GM18909 (cell line): ENCODE measurements around the gene ARID3B.
"Not testable (repeated sequence)": the region's sequence is repeated elsewhere in the genome, so short reads cannot be mapped to it uniquely, and the experiment has no call there.

Source experiments
- ATAC-seq: cut with Tn5 transposase; IDR thresholded peaks from one replicate; pipeline ENCODE4 v1.9.1; 2021; ENCODE audit warnings: mild to moderate bottlenecking; ENCODE audit not compliant: unreplicated experiment, poor library complexity

The ARID3B gene, protein sequence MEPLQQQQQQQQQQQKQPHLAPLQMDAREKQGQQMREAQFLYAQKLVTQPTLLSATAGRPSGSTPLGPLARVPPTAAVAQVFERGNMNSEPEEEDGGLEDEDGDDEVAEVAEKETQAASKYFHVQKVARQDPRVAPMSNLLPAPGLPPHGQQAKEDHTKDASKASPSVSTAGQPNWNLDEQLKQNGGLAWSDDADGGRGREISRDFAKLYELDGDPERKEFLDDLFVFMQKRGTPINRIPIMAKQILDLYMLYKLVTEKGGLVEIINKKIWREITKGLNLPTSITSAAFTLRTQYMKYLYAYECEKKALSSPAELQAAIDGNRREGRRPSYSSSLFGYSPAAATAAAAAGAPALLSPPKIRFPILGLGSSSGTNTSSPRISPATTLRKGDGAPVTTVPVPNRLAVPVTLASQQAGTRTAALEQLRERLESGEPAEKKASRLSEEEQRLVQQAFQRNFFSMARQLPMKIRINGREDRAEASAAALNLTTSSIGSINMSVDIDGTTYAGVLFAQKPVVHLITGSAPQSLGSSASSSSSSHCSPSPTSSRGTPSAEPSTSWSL

DNA sequence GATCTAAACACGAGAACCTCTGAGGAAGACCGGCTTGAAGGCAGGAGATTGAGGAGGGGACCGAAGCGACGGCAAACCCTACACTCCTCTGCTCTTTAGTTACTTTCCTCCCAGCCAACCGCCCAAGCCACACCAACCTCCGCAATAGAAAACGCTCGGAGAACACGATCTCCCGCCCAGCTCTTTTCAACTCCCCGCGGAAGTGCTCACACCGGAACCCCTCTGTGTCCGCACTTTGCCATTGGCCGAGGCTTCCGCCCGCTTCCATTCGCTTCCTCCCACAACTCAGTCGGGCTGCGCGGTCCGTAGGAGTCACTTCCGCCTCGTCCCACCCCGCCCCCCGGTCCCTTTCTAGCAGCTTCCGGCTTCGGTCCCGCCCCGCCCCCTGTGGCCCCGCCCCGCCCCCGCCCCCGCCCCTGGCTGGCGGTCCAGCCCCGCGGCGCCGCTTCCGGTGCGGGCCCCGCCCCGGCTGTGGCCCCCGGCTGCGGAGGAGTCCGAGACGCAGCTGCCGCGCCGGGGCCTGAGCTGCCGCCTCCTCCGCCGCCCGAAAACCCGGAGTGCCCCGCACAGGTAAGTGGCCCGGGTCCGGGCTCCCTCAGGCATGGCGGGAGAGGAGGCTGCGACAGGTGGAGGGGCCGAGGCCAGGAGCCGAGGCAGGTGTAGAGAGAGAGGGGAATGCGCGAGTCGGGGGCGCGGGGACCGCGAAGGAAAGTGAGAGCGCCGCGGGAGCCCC lies at the start of gene ARID3B:
TSS of gene ARID3B (plus strand) at position 460 of the 733 bp plus-strand sequence. CDS start 2,717 bp downstream, outside the sequence.
- peak; percentile 77 for ATAC-seq

DNA sequence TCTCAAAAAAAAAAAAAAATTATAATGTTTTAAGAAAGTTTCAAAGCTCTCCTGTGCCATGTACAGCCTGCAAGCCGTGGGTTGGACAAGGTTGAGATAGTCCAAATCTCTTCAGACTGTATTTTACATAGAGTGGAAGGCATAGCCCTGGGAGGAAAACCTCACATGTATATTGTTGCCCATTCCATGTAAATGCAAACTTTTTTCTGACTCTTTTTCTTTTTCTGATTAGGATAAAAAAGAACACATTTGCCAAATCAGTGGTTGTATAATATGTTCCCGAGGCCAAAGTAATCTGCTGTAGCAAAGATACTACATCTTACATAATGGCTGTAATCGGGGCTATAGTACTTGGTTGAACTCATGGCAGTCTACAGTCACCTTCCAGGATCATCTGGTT lies 44.4 kb upstream of the ARID3B start:
- ATAC-seq: no peak

DNA sequence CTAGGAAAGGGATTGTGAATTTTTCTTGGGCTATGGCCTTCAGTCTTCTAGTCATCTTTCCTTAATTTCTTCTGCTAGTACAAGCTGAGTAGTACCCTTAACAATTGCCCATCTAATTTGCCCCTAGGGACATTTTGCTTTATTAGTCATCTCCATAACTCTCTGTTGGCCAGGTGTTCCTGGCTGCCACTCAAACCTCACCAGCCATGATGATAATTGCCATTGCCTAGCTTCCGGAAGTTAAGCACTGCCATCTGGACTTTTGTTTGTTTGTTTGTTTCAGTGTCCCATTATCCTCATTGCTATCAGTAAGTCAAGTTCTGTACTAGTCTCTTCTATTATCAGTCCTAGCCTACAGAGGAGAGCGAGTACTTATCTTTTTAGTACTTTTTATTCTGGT lies 43.4 kb upstream of the ARID3B start:
- ATAC-seq: no peak

DNA sequence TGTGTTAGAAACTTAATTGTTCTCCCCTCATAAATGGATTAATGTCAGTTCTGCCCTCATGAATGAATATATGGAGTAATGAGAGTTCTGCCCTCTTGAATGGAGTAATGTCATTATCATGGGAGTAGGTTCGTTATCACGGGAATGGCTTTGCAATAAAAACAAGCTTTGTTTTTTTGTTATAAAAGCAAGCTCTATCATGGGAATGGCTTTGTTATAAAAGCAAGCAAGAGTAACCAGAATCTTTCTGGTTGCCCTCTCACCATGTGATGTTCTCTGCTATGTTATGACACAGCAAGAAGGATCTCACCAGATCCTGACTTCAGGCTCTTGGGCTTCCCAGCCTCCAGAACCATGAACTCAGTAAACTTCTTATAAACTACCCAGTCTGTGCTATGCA lies 41.7 kb upstream of the ARID3B start:
- ATAC-seq: no peak

DNA sequence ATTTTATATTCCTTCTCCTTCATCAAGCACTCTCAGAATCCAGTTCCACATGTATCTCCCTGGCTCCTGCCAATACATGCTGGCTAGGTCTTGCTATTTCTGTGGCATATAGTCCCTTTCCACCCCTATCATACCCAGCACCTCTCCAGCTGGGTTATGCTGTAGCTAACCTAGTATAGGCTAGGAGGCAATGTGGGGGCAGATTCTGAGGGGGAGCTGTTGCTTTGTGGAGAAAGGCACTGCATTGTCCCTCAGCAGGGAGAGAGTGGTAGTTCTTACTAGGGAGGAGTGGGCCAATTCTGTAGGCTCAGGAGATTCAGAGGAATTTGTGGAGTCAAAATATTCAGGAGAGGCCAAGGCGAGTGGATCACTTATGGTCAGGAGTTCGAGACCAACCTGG lies 40.6 kb upstream of the ARID3B start:
- no peak for ATAC-seq

DNA sequence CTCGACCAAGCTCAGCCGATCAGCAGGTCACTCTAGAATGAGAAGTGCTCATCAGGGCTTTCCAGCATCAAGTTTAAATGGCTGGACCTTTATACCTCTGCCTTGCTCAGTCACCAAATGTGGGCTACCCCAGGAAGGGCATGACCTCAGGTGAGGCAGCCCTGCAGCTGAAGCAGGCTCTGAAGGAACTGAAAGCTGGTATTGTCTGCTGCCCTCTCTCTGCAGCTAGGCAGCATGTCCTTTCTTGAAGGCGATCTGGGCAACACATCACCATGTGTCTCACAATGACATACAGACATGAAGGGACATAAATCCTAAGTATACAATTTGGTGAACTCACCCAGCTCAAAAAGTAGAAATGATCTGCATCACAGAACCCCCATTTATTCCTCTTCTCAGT lies 38.7 kb upstream of the ARID3B start:
- no peak for ATAC-seq

DNA sequence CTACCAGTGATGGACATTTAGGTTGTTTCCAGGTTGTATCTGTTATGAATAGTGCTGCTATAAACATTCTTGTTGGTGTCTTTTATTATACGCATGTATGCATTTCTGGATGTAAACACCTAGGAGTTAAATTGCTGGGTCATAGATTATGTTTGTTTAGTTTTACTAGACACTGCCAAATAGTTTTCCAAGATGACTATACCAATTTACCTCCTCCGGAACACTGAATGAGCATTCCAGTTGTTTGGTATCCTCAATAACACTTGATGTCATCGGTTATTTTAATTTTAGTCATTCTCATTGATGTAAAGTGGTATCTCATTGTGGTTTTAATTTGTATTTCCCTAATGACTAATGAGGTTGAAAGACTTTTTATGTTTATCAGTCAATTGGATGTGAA lies 36.6 kb upstream of the ARID3B start:
- ATAC-seq: no peak

DNA sequence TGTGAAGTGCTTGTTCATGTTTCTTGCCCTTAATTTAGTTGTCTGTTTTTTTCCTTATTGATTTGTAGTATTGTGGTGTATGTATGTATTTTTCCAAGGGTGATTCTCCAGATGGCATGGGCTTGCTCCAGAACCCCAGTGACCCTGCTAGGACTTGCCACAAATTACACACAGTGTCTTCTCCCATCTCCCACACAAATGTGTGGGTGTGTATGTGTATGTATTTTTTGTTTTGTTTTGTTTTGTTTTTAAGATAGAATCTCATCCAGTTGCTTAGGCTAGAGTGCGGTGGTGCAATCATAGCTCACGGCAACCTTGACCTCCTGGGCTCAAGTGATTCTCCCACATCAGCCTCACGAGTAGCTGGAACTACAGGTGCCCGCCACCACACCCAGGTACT lies 36.2 kb upstream of the ARID3B start:
- ATAC-seq: no peak

DNA sequence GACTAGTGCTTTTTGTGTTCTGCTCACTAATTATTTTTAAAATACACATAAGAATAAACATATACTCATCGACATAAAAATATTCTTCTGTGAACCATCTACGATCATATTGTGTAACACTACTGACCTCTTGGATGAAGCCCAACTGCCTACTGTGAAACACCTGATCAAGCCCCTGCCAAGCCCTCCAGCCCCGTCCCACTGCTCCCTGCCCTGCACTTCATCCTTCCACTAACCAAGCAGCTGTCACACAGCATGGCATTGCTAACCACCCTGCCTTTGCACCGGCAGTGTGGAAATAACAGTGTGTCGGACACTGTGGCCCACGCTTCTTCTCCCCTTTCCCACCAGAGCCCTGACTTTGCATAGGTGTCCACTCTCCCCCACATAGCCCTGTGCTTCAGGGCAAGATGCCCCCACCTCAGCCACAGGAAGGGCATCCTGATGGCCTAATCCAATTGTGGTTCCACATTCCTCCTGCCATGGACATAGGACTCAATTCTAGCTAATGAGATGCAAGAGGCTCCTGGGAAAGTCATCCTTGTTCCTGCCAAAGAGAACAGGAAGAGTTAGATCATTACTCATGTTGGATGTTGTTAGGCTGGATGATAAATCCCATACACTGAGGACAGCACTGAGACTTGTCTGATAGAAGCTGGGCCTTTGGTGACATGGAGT lies 35.0 kb upstream of the ARID3B start:
- ATAC-seq: no peak

DNA sequence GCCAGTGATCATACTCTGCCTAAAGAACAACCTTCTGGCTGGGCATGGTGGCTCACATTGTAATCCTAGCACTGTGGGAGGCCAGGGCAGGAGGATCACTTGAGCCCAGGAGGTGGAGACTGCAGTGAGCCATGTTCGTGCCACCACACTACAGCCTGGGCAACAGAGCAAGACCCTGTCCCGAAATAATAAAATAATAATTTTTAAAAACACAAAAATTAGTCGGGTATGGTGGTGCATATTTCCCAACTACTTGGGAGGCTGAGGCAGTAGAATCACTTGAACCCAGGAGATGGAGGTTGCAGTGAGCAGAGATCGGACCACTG lies 34.5 kb upstream of the ARID3B start:
- ATAC-seq: no peak

DNA sequence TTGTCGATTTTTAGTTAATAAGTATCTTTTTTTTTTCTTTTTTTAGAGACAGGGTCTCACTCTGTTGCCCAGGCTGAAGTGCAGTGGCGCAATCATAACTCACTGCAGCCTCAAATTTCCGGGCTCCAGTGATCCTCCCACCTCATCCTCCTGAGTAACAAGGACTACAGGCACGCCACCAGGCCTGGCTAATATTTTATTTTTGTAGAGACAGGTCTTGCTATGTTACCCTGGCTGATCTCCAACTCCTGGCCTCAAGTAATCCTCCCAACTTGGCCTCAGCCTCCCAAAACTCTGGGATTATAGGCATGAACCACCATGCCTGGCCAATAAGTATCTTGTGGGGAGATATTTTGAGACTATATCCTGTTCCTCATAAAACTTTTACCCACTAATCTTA lies 29.4 kb upstream of the ARID3B start:
- peak; percentile 70 for ATAC-seq

DNA sequence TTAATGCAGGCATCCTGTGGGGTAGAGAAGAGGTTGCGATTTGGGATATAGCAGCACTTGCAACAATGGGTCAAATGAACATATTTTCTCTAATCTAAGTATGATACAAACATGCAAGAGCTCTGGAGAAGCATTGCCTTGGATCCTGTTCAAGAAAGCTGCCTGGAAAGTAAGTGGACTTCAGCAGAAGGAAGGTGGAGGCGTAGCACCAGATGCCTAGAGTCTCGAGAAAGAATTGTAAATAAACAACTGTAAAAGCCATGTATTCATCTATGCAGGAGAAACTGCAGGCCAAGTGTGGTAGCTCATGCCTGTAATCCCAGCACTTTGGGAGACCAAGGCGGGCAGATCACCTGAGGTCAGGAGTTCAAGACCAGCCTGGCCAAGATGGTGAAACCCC lies 27.0 kb upstream of the ARID3B start:
- not testable (repeated sequence) for ATAC-seq

DNA sequence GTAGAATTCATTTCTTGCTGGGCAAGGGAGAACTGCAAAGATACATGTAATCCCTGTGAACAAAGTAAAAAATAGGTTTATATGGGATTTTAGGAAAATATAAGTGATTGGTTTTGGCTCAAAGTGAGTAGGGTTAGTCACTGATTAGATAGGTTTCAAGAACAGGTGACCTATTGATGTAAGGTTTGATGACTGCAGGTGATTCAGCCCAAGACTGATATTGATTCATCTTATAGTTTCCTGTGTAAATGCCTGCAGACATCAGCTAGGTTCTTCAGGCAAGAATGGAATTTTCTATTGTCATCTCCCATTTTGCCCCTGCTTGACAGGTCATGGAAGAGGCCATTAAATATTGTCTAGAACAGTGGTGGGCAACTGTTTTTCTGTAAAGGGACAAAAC lies 23.9 kb upstream of the ARID3B start:
- ATAC-seq: no peak

DNA sequence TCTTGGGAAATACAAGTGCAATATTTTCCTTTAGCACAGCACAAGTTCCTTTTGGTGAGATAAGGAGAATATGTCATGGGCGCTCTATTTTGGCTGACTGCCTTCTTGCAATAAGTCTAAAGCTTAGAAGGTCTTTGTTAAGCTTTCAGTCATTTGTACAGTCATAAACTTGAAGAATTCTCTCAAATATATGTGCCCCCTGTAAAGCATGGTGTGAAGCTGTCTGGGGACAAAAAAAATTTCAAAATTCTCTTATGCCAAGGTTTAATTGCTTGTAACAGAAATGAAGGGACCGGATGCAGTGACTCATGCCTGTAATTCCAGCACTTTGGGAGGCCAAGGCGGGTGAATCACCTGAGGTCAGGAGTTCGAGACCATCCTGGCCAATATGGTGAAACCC lies 21.7 kb upstream of the ARID3B start:
- ATAC-seq: no peak

DNA sequence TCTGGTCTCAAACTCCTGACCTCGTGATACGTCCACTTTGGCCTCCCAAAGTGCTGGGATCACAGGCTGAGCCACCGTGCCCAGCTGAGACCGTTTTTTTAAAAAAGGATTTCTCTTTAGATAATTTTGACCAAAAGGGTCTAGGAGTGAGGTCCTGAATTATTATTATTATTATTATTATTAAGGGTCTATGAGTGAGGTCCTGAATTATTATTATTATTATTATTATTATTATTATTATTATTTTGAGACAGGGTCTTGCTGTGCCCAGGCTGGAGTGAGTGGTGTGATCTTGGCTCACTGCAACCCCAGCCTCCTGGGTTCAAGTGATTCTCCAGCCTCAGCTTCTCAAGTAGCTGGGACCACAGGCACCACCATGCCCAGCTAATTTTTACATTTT lies 20.6 kb upstream of the ARID3B start:
- ATAC-seq: no peak

DNA sequence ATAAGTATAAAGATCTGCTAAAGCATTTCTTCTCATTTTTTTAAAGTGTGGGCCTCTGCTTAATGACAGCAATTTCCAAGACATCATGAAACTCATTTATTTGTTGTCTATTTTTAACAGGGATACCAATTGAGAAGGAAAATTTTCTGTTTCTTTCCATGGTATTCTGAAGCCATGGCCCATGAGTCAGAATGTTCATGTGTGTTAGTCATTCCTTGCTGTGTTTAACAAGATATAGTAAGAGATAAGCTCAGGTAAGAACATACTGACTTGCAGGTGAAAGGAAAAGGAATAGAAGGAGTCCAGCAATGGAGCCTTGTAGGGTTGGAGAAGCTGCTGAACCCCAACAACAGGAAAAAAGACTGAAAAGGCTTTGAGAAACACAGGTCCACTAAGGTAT lies 17.0 kb upstream of the ARID3B start:
- ATAC-seq: no peak

DNA sequence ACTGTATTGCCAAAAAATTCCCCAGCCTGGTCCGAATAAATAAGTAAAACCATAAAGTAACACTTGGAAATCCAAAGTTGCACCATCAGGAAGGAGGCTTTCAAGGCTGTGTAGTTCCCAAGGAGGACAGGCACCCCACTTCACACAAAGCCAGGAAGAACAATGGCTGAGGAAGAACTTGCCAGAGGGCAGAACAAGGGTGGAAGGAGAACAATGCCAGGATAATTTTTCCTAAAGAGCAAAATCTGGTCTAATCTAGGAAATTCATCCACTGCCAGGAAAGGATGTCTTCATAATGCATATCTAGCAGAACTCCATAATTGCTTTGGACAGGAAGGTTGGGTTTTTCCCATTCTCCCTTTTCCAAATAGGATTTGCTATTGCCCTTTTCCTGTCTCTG lies 15.7 kb upstream of the ARID3B start:
- no peak for ATAC-seq

DNA sequence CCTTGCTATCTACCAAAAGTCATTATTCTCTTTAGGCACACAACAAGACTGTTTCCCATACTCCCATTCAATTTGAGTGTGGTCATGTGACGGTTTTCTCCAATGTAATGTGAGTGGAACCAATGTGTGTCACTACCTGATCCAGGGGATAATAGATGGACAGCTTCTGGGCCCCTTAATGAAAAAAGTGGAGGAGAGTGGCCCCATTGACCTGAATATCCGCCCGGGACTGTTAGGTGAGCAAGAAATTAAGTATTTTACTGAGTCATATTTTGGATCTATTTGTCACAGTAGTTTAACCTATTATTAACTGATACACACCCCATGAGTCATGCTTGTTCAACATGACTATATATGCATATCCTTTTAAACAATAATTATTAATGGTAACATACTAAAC lies 15.1 kb upstream of the ARID3B start:
- no peak for ATAC-seq

DNA sequence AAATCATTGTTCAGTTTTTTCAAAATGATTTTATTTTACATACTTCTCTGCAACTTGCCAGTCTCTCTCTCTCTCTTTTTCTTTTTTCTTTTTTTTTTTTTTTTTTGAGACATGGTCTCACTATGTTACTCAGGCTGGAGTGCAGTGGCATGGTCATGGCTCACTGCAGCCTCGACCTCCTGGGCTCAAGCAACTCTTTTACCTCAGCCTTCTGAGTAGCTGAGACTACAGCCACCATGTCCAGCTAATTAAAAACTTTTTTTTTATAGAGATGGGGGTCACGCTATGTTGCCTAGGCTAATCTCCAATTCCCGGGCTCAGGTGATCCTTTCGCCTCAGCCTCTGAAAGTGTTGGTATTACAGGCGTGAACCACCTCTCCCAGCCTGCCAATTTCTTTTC lies 12.1 kb upstream of the ARID3B start:
- ATAC-seq: no peak

DNA sequence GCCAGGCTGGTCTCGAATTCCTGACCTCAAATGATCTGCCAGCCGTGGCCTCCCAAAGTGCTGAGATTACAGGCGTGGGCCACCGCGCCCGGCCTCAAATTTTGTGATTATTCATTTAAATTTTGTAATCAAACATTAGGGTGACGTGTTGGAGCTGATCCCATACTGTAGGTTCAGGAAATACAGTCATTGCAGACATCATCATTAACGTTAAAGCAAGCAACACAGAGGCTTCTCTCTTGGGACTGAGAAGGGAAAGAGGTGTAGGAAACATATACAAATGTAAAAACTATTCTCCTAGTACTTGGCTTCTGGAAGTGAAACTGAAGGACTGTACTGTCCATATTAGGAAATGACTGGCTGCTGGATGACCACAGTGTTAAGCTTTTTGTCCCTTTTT lies 11.1 kb upstream of the ARID3B start:
- no peak for ATAC-seq

DNA sequence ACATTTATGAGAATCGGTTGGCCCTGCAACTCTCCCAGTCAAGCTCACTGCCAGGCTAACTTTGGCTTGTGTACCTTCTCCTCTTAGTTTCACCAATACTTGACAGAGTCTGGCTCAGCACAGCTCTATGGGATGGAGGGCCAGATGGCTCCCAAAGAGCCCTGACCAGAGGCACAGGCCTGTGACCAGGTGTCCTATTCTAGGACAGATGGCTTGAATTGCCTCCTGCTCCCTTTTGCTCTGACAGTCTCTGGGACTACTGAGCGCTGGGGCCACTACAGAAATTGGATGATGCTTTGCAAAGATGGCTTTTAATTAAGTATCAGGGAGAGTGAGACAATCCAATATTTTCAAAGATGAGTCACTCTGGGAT lies 10.3 kb upstream of the ARID3B start:
- ATAC-seq: no peak
